Esophagus squamous epithelium (tissue), 5 donors: ENCODE measurements around the gene FBXL19. TPM values are rescaled to one million over a fixed set of nuclear protein-coding genes. Genes with fewer than 3 reads are reported as not detected.

ENCODE experiments used
- DNase-seq: peaks from one replicate; lab custom pipeline; 2025; lab: John Stamatoyannopoulos, UW
- H3K27ac ChIP-seq, 4 donors: fragments of 200-600 bp; sonication (generic); one replicate each; pipeline ENCODE4 v1.5.1; 2016 to 2019; ENCODE audit warnings: mild to moderate bottlenecking in 1 of 4
- H3K27me3 ChIP-seq, 4 donors: fragments of 200-600 bp; sonication (generic); 1 replicate in 3 of 4; 2 replicates in 1 of 4; pipeline versions ENCODE4 v1.5.1 to v1.6.0; 2017 to 2021; ENCODE audit warnings: antibody characterized with exemption in 1 of 4
- H3K36me3 ChIP-seq, 3 donors: fragments of 200-600 bp; sonication (generic); one replicate each; pipeline ENCODE4 v1.5.1; 2016 to 2019
- H3K4me1 ChIP-seq, 3 donors: fragments of 200-600 bp; sonication (generic); one replicate each; pipeline ENCODE4 v1.5.1; 2017 to 2019
- H3K4me3 ChIP-seq, 4 donors: fragments of 200-600 bp; sonication (generic); 1 replicate in 3 of 4; 2 replicates in 1 of 4; pipeline ENCODE4 v1.5.1; 2016 to 2019; ENCODE audit warnings: mild to moderate bottlenecking in 2 of 4, moderate library complexity in 1 of 4
- H3K9me3 ChIP-seq, 3 donors: fragments of 200-600 bp; sonication (generic); one replicate each; pipeline ENCODE4 v1.5.1; 2016 to 2019
- POLR2A ChIP-seq, 4 donors: fragments of 450-650 bp; IDR thresholded peaks; one replicate each; pipeline ENCODE4 v1.6.1; 2017; ENCODE audit warnings: antibody characterized with exemption in 4 of 4, mild to moderate bottlenecking in 4 of 4, moderate library complexity in 3 of 4
- WGBS, 2 donors: methylation state at CpG; one replicate each; pipeline ENCODE4 v1.1.5; 2018; 5-methylcytosine and 5-hydroxymethylcytosine counted together
- intact Hi-C: fragments of 100-400 bp; cut with DNase I; formaldehyde crosslinking; loops from one replicate; pipeline ENCODE4 v1.15.0; 2022
- total RNA-seq, 4 donors: library from RNA; depleted of rRNA; stranded (reverse); fragments of >200 nt; gene quantifications; one replicate each; pipeline ENCODE4 v1.1.0, GENCODE V29; 2016
- TF ChIP-seq, protein P1 (sequence below), 6 experiments: fragments of 450-650 bp in 4 of 6; fragments of 200-600 bp in 2 of 6; sonication (generic) in 2 of 6; IDR thresholded peaks; one replicate each; pipeline ENCODE4 v1.5.1; 2016 to 2019; ENCODE audit warnings: antibody characterized with exemption in 6 of 6, mild to moderate bottlenecking in 4 of 6, moderate library complexity in 4 of 6
- donor health status: DM: yes; HTN: yes; CAD: no.

FBXL19 gene
- total RNA-seq, 4 donors from 2014 or later, result 17.0 to 28.7 (median 25.1) TPM

DNA sequence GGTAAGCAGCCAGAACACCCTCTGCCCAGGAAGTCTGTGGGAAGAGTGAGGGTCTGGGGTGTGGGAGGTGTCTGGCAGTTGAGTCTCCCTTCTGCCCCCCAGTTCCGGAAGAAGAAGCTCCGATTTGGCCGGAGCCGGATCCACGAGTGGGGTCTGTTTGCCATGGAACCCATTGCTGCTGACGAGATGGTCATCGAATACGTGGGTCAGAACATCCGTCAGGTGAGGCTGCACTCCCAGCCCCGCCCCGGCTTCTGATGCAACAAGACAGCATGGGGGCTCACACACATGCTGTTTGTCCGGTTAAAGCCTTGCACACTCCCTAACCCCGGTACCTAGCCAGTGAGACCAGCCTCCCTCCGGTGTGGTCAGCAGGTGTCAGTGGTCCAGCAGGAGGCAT, 57.6 kb downstream of the FBXL19 start:
- Histone ChIP-seq H3K4me3 (no peak overlapping the region), H3K36me3 (peaks cover 22 to 88% (median 49%) of the 10 kb centered on the region in 3 donors), H3K27me3 (no peaks in the 10 kb centered on the region), H3K27ac (no peak overlapping the region), H3K4me1 (peaks cover 6 to 21% (median 8%) of the 10 kb centered on the region in 3 donors), H3K9me3 (no peaks in the 10 kb centered on the region)
- intact Hi-C loops, result no loop called here
- TF ChIP-seq, protein P1, sequence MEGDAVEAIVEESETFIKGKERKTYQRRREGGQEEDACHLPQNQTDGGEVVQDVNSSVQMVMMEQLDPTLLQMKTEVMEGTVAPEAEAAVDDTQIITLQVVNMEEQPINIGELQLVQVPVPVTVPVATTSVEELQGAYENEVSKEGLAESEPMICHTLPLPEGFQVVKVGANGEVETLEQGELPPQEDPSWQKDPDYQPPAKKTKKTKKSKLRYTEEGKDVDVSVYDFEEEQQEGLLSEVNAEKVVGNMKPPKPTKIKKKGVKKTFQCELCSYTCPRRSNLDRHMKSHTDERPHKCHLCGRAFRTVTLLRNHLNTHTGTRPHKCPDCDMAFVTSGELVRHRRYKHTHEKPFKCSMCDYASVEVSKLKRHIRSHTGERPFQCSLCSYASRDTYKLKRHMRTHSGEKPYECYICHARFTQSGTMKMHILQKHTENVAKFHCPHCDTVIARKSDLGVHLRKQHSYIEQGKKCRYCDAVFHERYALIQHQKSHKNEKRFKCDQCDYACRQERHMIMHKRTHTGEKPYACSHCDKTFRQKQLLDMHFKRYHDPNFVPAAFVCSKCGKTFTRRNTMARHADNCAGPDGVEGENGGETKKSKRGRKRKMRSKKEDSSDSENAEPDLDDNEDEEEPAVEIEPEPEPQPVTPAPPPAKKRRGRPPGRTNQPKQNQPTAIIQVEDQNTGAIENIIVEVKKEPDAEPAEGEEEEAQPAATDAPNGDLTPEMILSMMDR (IDR thresholded peaks at IDR 0.05), result no peak
- no peak for TF ChIP-seq POLR2A (IDR thresholded peaks at IDR 0.05)
- DNase-seq, result no peak
- 89 to 96% methylated on average over 13 to 14 of the region's 14 CpGs for WGBS, 2 donors

DNA sequence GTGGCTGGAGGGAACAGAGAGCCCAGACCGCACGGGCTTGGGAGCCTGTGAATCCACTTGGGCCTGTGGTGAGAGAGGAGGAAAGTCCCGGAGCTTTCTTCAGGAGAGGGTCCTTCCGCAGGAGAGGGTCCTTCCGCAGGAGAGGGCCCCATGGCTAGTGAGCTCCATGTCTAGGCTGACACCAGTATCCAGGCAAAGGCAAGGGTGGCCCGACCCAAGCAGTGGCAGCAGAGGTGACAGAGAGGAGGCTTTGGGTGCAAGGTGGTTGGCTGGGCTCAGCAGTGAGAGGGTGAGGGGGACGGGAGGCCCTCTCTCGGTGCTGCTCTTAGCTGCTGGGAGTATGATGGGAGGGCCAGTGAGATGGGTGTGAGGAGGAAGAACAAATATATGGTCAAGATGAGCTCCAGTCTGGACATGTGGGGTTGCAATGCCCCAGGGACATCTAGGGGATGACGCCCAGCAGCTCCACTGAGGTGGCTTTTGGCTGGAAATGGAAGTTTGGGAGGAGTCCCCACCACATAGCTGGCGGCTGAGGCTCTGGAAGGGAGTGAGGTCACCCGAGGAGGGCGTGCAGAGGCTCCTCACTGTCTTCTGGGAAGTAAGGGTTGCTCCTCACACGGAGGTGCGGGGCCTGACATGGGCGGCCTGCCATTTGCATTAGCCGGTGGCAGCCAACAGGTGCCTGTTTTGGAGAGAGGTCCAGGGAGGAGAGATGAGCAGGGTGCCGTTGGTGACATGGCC, 59.3 kb downstream of the FBXL19 start:
- Histone ChIP-seq H3K4me3 (no peak overlapping the region), H3K4me1 (peaks cover 7 to 23% (median 8%) of the 10 kb centered on the region in 3 donors), H3K27me3 (no peaks in the 10 kb centered on the region), H3K27ac (no peak overlapping the region), H3K9me3 (no peaks in the 10 kb centered on the region), H3K36me3 (peaks cover 22 to 78% (median 35%) of the 10 kb centered on the region in 3 donors)
- DNase-seq, result no peak
- no peak for TF ChIP-seq POLR2A (IDR thresholded peaks at IDR 0.05)
- TF ChIP-seq, protein P1 (IDR thresholded peaks at IDR 0.05), result no peak
- WGBS, 2 donors, result 61 to 65% methylated on average over 14 of the region's 17 CpGs
- intact Hi-C loops, result no loop called here

DNA sequence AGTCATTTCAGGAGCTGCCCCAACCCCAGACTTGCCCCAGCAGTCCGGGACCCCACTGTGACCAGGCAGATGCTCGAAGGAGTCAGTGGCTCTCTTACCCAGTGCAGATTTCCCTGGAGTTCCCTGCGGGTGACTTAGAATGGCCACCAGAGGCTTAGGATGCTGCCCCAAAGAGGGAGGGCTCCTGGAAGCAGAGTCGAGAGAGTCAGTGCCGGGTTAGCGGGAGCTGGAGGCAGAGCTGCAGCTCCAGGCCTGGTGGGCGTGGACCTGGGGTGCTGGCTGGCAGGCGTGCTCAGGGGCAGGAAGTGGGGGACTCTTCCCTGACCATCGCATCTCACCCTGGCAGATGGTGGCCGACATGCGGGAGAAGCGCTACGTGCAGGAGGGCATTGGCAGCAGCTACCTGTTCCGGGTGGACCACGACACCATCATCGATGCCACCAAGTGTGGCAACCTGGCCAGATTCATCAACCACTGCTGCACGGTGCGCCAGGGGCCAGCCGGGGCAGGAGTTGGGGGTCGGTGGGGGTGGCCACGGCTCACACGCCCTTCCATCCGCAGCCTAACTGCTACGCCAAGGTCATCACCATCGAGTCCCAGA, 60.0 kb downstream of the FBXL19 start:
- H3K9me3 ChIP-seq, result no peaks in the 10 kb centered on the region
- H3K4me1 ChIP-seq, result peaks cover 7 to 23% (median 8%) of the 10 kb centered on the region in 3 donors
- TF ChIP-seq, protein P1 (IDR thresholded peaks at IDR 0.05), result no peak
- TF ChIP-seq POLR2A (IDR thresholded peaks at IDR 0.05), result no peak
- WGBS, 2 donors, result 74 to 86% methylated on average over 5 to 7 of the region's 25 CpGs
- peaks cover 22 to 78% (median 31%) of the 10 kb centered on the region in 3 donors for H3K36me3 ChIP-seq
- H3K27me3 ChIP-seq, result no peaks in the 10 kb centered on the region
- H3K27ac ChIP-seq, result no peak overlapping the region
- intact Hi-C loops, result no loop called here
- H3K4me3 ChIP-seq, result no peak overlapping the region
- DNase-seq, result no peak

- no peak overlapping the region for H3K27ac ChIP-seq
- H3K4me3 ChIP-seq, result no peak overlapping the region
- H3K36me3 ChIP-seq, result peaks cover 16 to 73% (median 24%) of the 10 kb centered on the region in 3 donors
- intact Hi-C loops, result no loop called here
- TF ChIP-seq, protein P1 (IDR thresholded peaks at IDR 0.05), result no peak
- no peak for TF ChIP-seq POLR2A (IDR thresholded peaks at IDR 0.05)
- no peaks in the 10 kb centered on the region for H3K9me3 ChIP-seq
- no peaks in the 10 kb centered on the region for H3K27me3 ChIP-seq
- WGBS, 2 donors, result 72 to 77% methylated on average over 3 to 7 of the region's 14 CpGs
- DNase-seq, result no peak
- peaks cover 7 to 23% (median 8%) of the 10 kb centered on the region in 3 donors for H3K4me1 ChIP-seq
Observed at GRCh38 chr16:30983898-30984610, 60.7 kb downstream of the FBXL19 start.
